ENCODE results near the gene CTLA4.

- TF ChIP-seq NFE2L2 (IDR thresholded peaks at IDR 0.05; ENCODE audit: low read depth, low read length) (no peak), CTCF (conservative IDR thresholded peaks at IDR 0.05; ENCODE audit: low read depth, low read length) (no peak), MAZ (IDR thresholded peaks at IDR 0.05; ENCODE audit: borderline replicate concordance, low read depth, low read length) (no peak), POLR2A (IDR thresholded peaks at IDR 0.05; ENCODE audit: low read depth, low read length) (no peak), CEBPB (IDR thresholded peaks at IDR 0.05; ENCODE audit: low read depth, low read length) (no peak), USF2 (IDR thresholded peaks at IDR 0.05; ENCODE audit: low read depth, low read length) (no peak), RAD21 (IDR thresholded peaks at IDR 0.05; ENCODE audit: low read length) (no peak), RFX5 (IDR thresholded peaks at IDR 0.05; ENCODE audit: low read depth, low read length) (no peak), RCOR1 (IDR thresholded peaks at IDR 0.05; ENCODE audit: insufficient replicate concordance, low read length) (no peak), SMC3 (IDR thresholded peaks at IDR 0.05; ENCODE audit: low read depth, low read length) (no peak), MAFK (IDR thresholded peaks at IDR 0.05; ENCODE audit: low read depth, low read length) (no peak), CHD1 (IDR thresholded peaks at IDR 0.05; ENCODE audit: low read depth, low read length) (no peak)
Measured at GRCh38 chr2:203841654-203842053, 25.9 kb upstream of the CTLA4 start.
